Smooth muscle cell (in vitro differentiated cells): Measurements from ENCODE around the gene POLR3F. TPM values are rescaled to one million over a fixed set of nuclear protein-coding genes. Genes with fewer than 3 reads are reported as not detected.
A peak's percentile ranks its signal among the peaks of the same experiment; 100 is the strongest.
"Not testable (repeated sequence)": the region's sequence is repeated elsewhere in the genome, so short reads cannot be mapped to it uniquely, and the experiment has no call there.

ENCODE experiments used
- DNase-seq: peaks from one replicate; lab custom pipeline; 2025; ENCODE audit not compliant: unreplicated experiment; lab: John Stamatoyannopoulos, UW
- H2AFZ ChIP-seq: fragments of 200-600 bp; sonication (generic); 2 replicates; pipeline ENCODE4 v1.6.0; 2016; ENCODE audit warnings: antibody characterized with exemption, low read depth, mild to moderate bottlenecking
- H3F3A ChIP-seq: fragments of 200-600 bp; sonication (generic); 2 replicates; pipeline ENCODE4 v1.6.0; 2017; ENCODE audit warnings: antibody characterized with exemption, low read depth
- H3K27ac ChIP-seq: fragments of 200-600 bp; sonication (generic); 2 replicates; pipeline ENCODE4 v1.5.1; 2016; ENCODE audit warnings: low read depth, mild to moderate bottlenecking
- H3K27me3 ChIP-seq: fragments of 200-600 bp; sonication (generic); 2 replicates; pipeline ENCODE4 v1.6.1; 2016; ENCODE audit warnings: low read depth, mild to moderate bottlenecking
- H3K36me3 ChIP-seq: fragments of 200-600 bp; sonication (generic); 2 replicates; pipeline ENCODE4 v1.5.1; 2016; ENCODE audit warnings: low read depth
- H3K4me1 ChIP-seq: fragments of 200-600 bp; sonication (generic); 2 replicates; pipeline ENCODE4 v1.5.1; 2016; ENCODE audit warnings: low read depth
- H3K4me2 ChIP-seq: fragments of 200-600 bp; sonication (generic); 2 replicates; pipeline ENCODE4 v1.6.0; 2016; ENCODE audit warnings: mild to moderate bottlenecking
- H3K4me3 ChIP-seq: fragments of 200-600 bp; sonication (generic); 2 replicates; pipeline ENCODE4 v1.5.1; 2016; ENCODE audit warnings: mild to moderate bottlenecking
- H3K79me2 ChIP-seq: fragments of 200-600 bp; sonication (generic); 2 replicates; pipeline ENCODE4 v1.6.0; 2016; ENCODE audit warnings: low read depth, mild to moderate bottlenecking
- H3K9ac ChIP-seq: fragments of 200-600 bp; sonication (generic); 2 replicates; pipeline ENCODE4 v1.6.0; 2016; ENCODE audit warnings: low read depth
- H3K9me3 ChIP-seq: fragments of 200-600 bp; sonication (generic); replicated peaks from 2 replicates; pipeline ENCODE4 v1.5.1; 2016; ENCODE audit warnings: low read depth
- H4K20me1 ChIP-seq: fragments of 200-600 bp; sonication (generic); 2 replicates; pipeline ENCODE4 v1.6.0; 2016; ENCODE audit warnings: low read depth
- WGBS: methylation state at CpG from one replicate; pipeline ENCODE4 v1.1.7; 2016; ENCODE audit warnings: low lambda C conversion rate; 5-methylcytosine and 5-hydroxymethylcytosine counted together
- polyA plus RNA-seq: library from polyadenylated mRNA; unstranded; fragments of >200 nt; fragmentation: Nextera tagmentation; extraction: Ambion mirVana; gene quantifications from 2 replicates; pipeline ENCODE4 v1.2.1, GENCODE V29; 2016
- total RNA-seq: library from RNA; depleted of rRNA; stranded (reverse); fragments of >200 nt; gene quantifications from 2 replicates; pipeline ENCODE4 v1.2.3, GENCODE V29; 2014
- TF ChIP-seq, protein P1 (sequence below): fragments of 200-600 bp; sonication (generic); IDR thresholded peaks from 2 replicates; pipeline ENCODE4 v1.5.1; 2017; ENCODE audit warnings: borderline replicate concordance, mild to moderate bottlenecking, antibody characterized with exemption; ENCODE audit not compliant: insufficient read depth, poor library complexity, severe bottlenecking

Gene POLR3F
- total and polyA plus RNA-seq, 2 experiments from 2014 or later: 8.1 to 74.9 TPM

DNA sequence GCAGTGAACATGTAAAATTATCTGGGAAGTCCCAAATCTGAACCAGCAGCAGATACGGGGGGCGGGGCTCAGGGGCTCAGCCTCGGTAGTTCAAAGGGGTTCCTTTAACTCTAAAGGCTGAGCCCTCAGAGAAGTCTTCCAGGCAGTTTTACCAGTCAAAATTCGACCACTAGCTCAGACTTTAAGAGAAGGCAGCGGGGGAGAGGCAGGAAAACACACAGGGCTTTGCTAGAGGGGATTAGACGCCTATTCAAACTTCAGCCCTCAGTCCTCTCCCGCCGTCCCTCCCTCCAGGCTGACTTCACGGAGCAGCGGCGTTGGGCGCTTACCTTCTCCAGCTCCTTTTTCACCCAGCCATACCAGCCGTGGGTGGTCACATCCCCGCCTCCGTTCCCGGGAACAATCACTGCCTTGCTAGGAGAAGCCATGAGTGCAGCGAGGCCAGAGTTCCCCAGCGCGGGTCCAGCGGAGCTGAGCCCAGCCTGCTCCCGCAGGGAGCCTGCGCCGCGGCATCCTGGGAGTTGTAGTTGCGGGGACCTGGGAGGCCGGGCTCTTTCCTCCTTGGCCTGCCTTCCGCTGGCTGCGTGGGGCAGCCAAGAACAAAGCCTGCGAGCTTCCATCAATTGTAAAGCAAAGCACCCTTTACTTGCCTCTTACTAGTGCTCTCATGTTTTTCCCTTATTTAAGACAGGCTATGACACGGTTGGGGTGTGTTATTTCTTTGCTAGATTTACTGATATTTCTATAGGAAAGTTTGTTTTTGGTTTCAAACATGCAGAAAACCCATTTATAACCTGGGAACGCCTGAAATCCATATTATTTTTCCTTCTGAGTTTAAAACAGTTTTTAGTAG lies 29.8 kb downstream of the POLR3F start, which contains the start of gene RBBP9:
RBBP9 (minus strand) TSS at position 486 of the 853 bp plus-strand sequence; CDS start at position 428, 58 bp downstream.
- Histone ChIP-seq H3K27me3 (no peaks in the 10 kb centered on the region), H3K27ac (no peak within 1 kb of the TSS), H3K4me2 (peak within 1 kb of the TSS; percentile 92), H3K79me2 (peaks cover 8% of the 10 kb centered on the region), H3K9me3 (no peaks in the 10 kb centered on the region), H3K4me3 (peak within 1 kb of the TSS; percentile 98), H3K36me3 (no peaks in the 10 kb centered on the region), H3F3A (no peaks in the 10 kb centered on the region), H4K20me1 (no peaks in the 10 kb centered on the region), H2AFZ (peak within 1 kb of the TSS; percentile 99), H3K4me1 (peaks cover 16% of the 10 kb centered on the region), H3K9ac (peak within 1 kb of the TSS; percentile 73)
- WGBS: 4% methylated on average over 31 of the region's 31 CpGs
- peak; percentile 47 for DNase-seq
- TF ChIP-seq, protein P1, sequence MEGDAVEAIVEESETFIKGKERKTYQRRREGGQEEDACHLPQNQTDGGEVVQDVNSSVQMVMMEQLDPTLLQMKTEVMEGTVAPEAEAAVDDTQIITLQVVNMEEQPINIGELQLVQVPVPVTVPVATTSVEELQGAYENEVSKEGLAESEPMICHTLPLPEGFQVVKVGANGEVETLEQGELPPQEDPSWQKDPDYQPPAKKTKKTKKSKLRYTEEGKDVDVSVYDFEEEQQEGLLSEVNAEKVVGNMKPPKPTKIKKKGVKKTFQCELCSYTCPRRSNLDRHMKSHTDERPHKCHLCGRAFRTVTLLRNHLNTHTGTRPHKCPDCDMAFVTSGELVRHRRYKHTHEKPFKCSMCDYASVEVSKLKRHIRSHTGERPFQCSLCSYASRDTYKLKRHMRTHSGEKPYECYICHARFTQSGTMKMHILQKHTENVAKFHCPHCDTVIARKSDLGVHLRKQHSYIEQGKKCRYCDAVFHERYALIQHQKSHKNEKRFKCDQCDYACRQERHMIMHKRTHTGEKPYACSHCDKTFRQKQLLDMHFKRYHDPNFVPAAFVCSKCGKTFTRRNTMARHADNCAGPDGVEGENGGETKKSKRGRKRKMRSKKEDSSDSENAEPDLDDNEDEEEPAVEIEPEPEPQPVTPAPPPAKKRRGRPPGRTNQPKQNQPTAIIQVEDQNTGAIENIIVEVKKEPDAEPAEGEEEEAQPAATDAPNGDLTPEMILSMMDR: no peak

DNA sequence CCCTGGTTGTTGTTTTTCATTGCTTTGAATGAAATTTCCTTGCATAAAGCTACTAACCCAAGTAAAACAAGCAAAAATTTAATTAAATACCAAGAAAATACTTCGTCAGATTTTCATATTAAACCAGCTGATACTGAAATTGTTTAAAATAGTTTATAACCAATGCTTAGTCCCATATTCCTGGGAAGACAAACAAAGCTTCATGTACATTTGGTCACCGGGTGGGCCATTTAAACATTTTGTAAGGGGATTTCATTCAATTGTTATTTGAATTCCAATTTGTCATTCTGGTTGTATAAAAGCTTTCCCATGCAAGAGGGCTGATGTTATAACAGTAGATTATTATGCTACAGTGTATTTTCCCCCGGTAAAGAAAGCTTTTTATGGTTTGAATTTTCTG lies 30.4 kb downstream of the POLR3F start:
- Histone ChIP-seq H3F3A (no peaks in the 10 kb centered on the region), H3K9ac (peak overlapping the region; percentile 73), H3K4me3 (peak overlapping the region; percentile 98), H2AFZ (peak overlapping the region; percentile 99), H3K27ac (no peak overlapping the region), H3K27me3 (no peaks in the 10 kb centered on the region), H4K20me1 (no peaks in the 10 kb centered on the region), H3K9me3 (no peaks in the 10 kb centered on the region), H3K4me2 (peak overlapping the region; percentile 92), H3K79me2 (peaks cover 8% of the 10 kb centered on the region), H3K4me1 (peaks cover 16% of the 10 kb centered on the region), H3K36me3 (no peaks in the 10 kb centered on the region)
- DNase-seq: no peak
- TF ChIP-seq, protein P1: no peak
- WGBS: 97% methylated on average over 3 of the region's 3 CpGs

DNA sequence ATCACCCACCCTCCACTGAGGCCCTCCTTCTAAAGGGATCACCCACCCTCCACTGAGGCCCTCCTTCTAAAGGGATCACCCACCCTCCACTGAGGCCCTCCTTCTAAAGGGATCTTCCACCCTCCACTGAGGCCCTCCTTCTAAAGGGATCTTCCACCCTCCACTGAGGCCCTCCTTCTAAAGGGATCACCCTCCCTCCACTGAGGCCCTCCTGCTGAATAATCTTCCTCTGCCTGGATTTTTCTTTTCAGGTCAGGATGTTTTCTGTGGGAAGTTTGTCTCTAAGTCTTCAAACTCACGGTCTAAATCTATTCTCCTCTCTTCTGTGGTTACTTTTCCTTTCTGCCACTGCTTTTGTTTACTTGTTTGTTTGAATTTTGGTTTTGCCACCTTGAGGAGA lies 34.5 kb downstream of the POLR3F start:
- H4K20me1 ChIP-seq, H3K27ac ChIP-seq, H3K79me2 ChIP-seq, H3K4me3 ChIP-seq, H3K4me2 ChIP-seq, H3K36me3 ChIP-seq, H2AFZ ChIP-seq, H3K9ac ChIP-seq, H3F3A ChIP-seq, H3K27me3 ChIP-seq, DNase-seq, H3K9me3 ChIP-seq, H3K4me1 ChIP-seq: not testable (repeated sequence)
- 89% methylated on average over 1 of the region's 1 CpG for WGBS

DNA sequence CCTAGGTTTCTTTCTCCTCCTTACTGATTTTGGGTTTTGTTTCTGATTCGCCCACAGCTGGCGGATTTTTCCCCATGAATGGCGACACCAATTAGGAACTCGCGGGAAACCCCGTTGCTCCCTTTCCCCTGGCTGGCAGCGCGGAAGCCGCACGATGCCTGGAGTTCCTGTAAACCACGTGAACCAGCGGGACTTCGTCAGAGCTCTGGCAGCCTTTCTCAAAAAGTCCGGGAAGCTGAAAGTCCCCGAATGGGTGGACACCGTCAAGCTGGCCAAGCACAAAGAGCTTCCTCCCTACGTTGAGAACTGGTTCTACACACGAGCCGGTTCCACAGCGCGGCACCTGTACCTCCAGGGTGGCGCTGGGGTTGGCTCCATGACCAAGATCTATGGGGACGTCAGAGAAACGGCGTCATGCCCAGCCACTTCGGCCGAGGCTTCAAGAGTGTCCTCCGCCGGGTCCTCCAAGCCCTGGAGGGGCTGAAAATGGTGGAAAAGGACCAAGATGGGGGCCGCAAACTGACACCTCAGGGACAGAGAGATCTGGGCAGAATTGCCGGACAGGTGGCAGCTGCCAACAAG lies 37.4 kb downstream of the POLR3F start:
- TF ChIP-seq, protein P1: no peak
- Histone ChIP-seq H3K27ac (no peak overlapping the region), H4K20me1 (no peaks in the 10 kb centered on the region), H3K4me2 (no peak overlapping the region), H3F3A (no peaks in the 10 kb centered on the region), H3K9ac (no peak overlapping the region), H2AFZ (no peak overlapping the region), H3K4me1 (peaks cover 8% of the 10 kb centered on the region), H3K27me3 (no peaks in the 10 kb centered on the region), H3K4me3 (no peak overlapping the region), H3K79me2 (peaks cover 17% of the 10 kb centered on the region), H3K36me3 (no peaks in the 10 kb centered on the region), H3K9me3 (no peaks in the 10 kb centered on the region)
- no peak for DNase-seq
- WGBS: 96% methylated on average over 31 of the region's 31 CpGs
